GM21737 (cell line): Measurements from ENCODE around the gene GJB4.
"Not testable (repeated sequence)": the region's sequence is repeated elsewhere in the genome, so short reads cannot be mapped to it uniquely, and the experiment has no call there.

ENCODE experiments used
- ATAC-seq: cut with Tn5 transposase; IDR thresholded peaks from one replicate; pipeline ENCODE4 v1.9.1; 2021; ENCODE audit warnings: mild to moderate bottlenecking, moderate library complexity; ENCODE audit not compliant: unreplicated experiment

GJB4 gene

DNA sequence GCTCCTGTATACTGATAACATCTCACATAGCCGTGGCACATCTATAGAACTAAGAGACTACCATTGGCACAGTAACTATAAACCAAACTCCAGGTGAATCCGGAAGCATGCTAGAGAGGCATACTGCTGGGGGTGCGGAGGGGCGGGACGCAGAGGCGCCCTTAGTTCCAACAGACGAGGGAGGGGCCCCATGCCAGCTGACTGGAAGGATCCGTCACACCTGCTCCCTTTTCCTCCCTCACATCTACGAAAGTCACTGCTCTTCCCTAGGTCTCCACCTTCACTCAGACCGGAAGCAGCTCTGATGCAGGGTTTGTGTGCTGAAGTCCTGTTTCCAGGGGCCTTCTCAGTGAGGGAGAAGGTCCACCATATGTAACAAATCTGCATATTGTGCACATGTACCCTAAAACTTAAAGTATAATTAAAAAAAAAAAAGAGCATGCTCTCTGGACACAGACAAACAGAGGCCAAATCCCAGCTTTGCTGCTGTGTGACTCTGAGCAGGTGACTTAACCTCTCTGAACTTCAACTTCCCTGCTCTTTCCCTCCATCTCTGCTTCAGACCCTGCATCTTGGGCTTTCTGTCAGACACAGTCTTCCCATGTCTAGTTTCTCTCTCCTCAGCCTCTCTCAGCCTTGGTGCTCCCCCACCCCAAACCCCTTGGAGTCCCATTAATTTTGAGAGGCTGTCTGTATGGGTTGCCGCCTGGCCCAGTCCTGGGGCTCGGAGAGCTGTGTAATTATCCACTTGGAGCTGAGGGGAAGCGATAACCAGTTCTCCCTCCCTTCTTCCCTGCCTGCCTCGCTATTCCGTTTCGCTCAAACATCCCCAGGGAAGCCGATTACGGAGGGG is 12.5 kb upstream of the GJB4 start:
- no peak for ATAC-seq

DNA sequence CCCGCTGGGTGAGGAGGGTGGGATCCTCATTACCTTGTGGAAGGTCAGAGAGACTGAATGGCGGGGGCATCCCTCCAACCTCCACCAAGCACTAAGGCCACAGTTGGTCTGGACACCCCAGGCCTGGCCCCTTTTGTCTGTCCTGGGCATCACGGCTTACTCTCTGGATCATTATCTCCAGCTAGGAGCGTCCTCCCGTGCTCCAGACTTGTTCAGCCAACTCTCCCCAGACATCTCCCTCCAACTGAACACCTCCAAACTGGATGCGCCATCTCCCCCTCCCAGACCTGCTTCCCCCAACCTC is 11.9 kb upstream of the GJB4 start:
- no peak for ATAC-seq

DNA sequence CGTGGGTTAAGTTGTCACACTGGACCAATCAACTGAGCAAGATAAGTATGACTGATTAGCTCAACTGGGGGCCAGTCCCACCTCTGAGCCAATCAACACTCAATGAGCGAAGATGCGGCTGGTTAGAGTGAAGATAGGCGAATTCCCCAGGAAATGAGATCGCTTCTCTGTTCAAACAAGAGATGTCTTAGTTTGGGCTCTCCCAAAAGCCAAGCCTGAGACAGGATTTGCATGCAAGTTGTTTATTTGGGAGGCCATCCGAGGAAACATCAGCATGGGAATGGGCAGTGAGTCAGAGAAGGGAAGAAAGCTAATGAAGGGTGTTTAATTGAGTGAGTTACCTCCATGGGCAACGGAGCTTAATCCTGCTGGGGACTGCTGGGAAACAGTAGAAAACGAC is 9.5 kb upstream of the GJB4 start:
- no peak for ATAC-seq

DNA sequence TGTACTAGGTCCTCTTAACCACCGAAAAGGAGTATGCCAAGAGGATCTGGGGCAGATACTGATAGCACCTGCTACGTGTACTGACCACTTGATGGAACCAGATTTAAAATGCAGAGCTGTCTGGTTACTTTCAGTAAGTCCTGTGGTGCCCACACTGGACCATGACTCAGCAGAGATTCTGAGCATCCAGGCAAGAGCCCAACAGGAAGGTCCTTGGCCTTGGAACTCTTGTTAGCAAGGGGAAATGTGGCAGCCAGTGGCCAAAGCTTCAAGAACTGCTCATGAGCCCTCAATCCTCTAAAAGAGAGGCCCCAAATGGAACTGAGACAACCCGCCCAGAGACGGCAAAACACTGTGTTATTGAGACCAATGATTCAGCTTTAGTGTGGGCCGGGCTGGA is 8.9 kb upstream of the GJB4 start:
- no peak for ATAC-seq

DNA sequence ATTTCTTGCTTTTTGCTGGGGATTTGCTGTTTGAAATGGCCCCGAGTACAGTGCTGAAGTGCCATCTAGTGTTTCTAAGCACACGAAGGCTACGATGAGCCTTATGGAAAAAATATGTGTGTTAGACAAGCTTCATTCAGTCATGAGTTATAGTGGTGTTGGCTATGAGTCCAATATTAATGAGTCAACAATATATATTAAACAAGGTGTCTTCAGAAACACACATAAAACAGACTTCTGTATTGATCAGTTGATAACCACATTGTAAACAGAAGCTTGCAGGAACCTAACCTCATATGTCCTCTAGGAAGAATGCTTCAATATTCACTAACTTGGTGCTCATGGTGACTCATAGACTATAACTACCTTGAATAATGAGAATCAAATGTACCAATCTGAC is 6.4 kb upstream of the GJB4 start:
- no peak for ATAC-seq

DNA sequence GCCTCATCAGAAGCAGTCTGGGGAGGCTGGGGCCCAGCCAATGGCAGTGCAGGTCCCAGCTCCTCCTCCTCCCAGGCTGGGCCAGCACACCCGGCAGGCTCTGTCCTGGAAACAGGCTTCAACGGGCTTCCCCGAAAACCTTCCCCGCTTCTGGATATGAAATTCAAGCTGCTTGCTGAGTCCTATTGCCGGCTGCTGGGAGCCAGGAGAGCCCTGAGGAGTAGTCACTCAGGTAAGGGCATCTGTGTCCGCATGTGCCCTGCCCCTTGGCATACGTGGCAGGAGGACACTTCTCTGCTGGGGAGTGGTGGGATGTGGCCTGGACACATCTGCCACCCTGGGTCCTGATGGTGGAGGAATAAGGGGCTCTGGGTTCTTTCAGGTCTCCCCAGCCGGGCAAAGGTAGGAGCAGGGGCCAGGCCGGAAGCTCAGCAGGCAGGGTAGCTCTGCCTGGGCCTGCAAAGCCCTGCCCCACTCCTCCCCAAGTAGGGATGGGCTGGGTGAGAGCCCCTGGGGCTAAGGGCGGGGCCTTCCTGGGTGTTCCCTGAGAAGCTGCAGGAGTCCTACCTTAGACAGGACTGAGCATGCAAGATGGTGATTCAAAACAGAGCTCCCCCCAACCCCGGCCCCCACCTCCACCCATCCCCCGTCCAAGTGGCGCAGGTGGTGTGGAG is 4.4 kb upstream of the GJB4 start, which contains the start of gene GJB5:
GJB5 (plus strand) TSS at position 84 of the 674 bp plus-strand sequence. CDS start 2,284 bp downstream, outside the sequence.
- ATAC-seq = no peak

DNA sequence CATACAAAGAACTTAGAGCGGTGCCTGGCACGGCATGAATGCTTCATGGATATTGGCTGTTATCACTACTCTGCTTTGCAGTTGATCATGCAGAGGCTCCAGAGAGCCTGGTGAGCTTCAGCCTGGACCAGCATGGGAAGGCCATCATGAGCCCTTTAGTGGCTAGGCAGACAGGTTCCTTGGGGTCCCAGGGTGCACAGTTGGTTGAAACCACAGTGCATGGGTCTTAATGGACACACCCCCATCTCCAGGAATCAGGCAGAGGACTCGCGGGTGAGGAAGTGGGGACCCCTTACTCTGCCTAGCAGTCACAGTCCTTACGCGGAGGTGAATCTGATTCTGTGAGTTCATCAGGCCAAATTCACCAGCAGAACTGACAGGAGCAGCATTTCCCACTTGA is 3.6 kb upstream of the GJB4 start:
- no peak for ATAC-seq

DNA sequence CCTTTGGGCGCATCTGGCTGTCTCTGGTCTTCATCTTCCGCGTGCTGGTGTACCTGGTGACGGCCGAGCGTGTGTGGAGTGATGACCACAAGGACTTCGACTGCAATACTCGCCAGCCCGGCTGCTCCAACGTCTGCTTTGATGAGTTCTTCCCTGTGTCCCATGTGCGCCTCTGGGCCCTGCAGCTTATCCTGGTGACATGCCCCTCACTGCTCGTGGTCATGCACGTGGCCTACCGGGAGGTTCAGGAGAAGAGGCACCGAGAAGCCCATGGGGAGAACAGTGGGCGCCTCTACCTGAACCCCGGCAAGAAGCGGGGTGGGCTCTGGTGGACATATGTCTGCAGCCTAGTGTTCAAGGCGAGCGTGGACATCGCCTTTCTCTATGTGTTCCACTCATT is 2.2 kb upstream of the GJB4 start:
- no peak for ATAC-seq

DNA sequence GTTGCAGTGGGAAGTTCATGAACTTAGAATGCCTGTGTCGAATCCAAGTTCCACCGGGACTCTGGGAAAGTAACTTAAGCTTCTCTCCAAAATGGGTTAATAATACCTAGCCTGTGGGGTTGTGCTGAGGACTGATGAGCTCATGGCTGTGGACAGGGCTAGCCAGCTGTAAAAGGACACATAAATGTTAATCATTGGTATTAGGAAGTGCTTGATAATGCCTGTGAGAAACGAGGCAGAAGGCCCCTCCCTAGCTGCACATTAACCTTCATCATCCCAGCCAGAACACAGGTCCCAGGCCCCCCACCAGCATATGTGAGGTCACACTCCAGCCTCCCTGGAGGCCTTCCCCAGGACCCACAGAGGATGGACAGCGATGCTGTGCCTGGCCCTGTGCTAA is 789 bp upstream of the GJB4 start:
- no peak for ATAC-seq

DNA sequence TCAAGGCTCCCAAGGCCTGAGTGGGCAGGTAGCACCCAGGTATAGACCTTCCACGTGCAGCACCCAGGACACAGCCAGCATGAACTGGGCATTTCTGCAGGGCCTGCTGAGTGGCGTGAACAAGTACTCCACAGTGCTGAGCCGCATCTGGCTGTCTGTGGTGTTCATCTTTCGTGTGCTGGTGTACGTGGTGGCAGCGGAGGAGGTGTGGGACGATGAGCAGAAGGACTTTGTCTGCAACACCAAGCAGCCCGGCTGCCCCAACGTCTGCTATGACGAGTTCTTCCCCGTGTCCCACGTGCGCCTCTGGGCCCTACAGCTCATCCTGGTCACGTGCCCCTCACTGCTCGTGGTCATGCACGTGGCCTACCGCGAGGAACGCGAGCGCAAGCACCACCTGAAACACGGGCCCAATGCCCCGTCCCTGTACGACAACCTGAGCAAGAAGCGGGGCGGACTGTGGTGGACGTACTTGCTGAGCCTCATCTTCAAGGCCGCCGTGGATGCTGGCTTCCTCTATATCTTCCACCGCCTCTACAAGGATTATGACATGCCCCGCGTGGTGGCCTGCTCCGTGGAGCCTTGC is 1.7 kb downstream of the GJB4 start:
- ATAC-seq = no peak

DNA sequence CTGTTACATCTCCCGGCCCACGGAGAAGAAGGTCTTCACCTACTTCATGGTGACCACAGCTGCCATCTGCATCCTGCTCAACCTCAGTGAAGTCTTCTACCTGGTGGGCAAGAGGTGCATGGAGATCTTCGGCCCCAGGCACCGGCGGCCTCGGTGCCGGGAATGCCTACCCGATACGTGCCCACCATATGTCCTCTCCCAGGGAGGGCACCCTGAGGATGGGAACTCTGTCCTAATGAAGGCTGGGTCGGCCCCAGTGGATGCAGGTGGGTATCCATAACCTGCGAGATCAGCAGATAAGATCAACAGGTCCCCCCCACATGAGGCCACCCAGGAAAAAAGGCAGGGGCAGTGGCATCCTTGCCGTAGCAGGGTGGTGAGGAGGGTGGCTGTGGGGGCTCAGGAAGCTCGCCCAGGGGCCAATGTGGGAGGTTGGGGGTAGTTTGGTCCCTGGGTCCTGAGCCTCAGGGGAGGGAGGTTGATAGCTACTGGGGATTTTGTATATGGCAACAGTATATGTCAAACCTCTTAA is 2.3 kb downstream of the GJB4 start:
- ATAC-seq = no peak

DNA sequence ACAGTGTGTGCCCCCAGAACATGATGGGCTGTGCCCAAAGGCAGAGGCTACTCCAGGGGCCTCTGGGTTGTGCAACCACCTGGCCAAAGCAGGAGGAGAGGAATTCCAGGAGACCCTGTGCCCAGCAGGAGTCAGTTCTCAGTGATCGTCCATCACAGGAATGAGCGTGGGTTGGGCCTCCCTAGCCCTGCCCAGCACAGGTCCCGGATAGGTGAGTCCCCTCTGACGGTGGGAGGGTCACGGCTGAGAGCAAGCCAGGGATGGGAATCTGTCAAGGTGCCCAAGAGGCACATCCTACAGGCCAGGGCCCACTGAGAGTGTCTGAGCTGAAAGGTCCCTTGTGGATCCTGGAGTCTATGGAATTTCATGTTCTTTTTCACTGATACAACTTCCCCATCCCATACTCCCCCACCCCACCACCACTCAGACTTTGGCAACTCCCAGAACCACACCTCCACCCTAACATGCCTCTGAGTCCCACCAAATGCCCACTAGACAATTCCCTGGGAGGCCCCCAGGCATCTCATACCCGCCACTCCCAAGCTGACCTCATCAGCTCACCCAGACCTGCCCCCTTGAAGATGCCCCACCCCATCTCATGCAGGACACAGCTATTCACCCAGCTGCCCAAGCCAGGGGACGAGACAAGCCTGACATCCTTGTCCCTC is 3.1 kb downstream of the GJB4 start:
- no peak for ATAC-seq

DNA sequence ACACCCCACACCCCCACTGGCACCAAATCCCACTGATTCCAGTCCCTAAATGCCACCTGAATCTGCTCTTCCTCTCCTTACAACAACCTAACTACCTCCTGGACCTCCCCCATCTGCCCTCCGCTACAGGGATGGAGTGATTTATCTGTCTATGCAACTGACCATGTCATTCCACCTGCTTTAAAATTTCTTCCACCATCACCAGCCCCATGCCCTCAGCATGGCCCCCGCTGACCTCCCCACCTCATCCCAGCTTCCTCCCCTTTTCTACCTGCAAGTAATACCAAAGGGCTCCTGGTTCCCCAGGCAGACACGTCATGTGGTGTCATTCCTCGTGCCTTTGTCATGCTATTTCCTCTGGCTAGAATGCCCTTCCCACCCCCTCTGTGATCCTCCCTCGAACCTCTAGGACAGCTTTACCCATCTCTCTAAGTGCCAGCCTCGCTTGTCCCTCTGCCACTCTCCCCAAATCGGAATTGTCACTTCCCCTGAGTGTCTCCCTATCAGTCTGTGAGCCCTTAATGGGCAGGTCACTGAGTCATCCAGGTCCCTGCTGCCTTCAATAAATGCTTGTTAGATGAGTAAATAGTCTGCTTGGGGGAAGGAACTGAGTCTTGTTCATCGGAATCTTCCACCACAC is 3.7 kb downstream of the GJB4 start:
- ATAC-seq = no peak

DNA sequence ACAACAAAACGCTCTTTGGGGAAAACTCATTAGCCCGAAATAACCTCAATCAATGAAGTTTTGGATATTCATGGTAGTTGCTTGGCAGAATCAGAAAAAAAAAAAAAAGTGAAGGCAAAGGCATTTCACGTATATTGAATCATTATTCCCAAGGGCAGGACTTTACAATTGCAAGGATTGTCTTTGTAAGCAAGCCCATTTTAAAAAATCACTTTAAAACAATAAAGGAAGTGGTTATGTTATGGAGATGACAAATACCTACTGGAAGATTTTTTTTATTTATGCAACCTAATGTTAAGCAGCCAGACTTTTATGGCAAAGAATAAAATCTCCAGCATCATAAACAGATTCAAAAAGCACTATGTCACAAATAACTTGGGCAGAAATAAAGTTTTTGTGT is 9.3 kb downstream of the GJB4 start:
- ATAC-seq = no peak

DNA sequence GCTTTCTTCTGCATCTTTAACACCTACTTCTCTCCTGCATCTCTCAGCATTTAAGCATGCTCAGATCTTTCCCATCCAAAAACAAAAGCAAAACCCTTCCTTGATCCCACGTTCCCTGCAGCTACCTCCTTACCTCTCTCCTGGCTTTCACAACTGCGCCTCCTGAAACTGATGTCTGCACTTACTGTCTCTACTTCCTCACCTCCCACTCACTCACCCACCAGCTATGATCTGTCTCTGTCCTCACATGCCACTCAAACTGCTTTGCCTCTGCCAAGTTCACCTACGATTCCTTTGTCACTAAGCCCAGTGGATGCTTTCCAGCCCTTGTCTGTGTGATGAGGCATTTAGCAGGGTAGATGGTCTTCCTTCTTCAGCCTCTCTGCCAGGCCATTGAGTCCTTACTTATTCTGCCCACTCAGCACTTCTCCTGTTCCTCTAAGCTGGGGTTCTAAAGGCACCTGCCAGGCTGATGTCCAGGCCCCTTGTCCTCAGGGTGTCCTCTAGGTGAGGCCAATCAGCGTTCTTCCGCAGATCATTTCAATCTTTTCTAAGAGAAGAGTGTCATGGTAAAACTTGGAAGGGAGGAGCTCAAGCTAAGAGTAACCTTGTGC is 11.5 kb downstream of the GJB4 start:
- no peak for ATAC-seq

DNA sequence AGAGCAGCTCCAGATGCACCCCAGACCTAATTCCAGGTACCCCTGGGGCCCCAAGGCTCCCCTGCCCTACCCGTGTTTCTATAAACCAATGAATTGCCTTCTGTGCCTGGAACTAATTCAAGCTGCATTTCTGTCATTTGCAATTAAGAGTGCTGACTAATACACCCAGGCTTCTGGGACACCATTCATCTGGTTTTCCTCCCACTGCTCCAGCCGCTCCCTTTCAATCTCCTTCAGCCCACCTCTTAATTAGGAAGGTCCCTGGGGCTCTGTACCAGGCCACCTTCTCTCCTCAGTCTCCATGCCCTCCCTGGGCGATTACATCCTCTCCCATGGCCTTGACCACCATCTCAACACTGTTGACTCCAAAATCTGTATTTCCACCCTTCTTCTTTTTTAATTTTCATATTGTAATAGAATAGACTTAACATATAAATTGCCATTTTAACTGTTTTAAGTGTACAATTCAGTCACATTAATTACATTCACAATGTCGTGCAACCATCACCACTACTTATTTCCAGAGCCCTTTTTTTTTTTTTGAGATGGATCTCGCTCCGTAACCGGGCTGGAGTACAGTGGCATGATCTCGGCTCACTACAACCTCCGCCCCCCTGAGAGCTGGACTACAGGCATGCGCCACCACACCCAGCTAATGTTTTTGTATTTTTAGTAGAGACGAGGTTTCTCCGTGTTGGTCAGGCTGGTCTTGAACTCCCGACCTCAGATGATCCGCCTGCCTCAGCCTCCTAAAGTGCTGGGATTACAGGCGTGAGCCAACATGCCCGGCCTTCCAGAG is 12.2 kb downstream of the GJB4 start:
- ATAC-seq = no peak

DNA sequence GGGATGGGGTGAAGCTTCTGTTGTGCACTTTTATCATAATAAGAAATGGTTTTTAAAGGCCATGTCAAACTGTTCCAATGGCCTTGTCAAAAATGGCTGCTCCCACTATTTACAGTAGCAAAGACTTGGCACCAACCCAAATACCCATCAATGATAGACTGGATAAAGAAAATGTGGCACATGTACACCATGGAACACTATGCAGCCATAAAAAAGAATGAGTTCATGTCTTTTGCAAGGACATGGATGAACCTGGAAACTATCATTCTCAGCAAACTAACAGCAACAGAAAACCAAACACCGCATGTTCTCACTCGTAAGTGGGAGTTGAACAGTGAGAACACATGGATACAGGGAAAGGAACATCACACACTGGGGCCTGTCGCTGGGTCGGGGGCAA is 13.6 kb downstream of the GJB4 start:
- not testable (repeated sequence) for ATAC-seq

DNA sequence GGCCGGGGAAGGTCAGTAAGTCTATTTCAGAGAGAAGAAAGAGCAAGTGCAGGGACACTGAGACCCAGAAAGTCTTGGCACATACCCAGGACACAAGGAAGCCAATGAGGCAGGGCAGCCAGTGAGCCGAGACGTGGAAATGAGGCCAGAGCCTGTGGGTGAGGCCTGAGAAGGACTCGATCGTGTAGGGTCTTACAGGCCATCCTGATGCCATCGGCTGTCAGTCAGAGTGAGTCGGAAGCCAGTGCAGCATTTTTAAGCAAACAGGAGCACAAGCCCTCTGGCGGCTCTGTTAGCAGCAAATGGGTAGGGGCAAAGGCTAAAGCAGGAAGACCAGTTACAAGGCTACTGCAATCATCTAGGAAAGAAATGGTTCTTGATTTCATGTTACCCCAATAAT is 15.4 kb downstream of the GJB4 start:
- ATAC-seq = no peak

DNA sequence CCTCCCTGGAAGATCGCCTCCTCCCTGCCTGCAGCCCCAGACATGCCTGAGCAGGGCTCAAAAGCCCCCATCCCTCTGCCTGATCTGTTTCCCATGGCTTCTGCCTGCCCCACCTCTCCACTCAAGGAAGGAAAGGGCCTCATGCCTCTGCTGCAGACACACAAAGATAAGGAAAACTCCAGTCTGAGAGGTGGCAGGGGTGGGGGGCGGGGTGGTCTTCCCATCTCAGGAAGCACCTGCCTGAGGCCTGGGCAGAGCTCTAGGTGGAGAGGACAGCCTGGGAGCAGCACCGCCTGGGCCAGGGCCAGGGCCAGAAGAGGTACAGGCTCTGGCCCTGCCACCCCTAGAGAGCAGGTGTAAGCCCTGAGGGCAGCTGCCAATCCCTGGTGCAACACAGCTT is 17.4 kb downstream of the GJB4 start:
- ATAC-seq = no peak
